ENCODE measurements around the gene EME1. TPM values are rescaled to one million over a fixed set of nuclear protein-coding genes. Genes with fewer than 3 reads are reported as not detected.

Gene EME1
- total RNA-seq, 1 donor, result 4.7 TPM

- H3K4me3 ChIP-seq (ENCODE audit: low read depth, low read length), result no peak overlapping the region
- DNase-seq (ENCODE audit: low read depth), result peak; percentile 7
- TF ChIP-seq, protein P1, sequence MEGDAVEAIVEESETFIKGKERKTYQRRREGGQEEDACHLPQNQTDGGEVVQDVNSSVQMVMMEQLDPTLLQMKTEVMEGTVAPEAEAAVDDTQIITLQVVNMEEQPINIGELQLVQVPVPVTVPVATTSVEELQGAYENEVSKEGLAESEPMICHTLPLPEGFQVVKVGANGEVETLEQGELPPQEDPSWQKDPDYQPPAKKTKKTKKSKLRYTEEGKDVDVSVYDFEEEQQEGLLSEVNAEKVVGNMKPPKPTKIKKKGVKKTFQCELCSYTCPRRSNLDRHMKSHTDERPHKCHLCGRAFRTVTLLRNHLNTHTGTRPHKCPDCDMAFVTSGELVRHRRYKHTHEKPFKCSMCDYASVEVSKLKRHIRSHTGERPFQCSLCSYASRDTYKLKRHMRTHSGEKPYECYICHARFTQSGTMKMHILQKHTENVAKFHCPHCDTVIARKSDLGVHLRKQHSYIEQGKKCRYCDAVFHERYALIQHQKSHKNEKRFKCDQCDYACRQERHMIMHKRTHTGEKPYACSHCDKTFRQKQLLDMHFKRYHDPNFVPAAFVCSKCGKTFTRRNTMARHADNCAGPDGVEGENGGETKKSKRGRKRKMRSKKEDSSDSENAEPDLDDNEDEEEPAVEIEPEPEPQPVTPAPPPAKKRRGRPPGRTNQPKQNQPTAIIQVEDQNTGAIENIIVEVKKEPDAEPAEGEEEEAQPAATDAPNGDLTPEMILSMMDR (IDR thresholded peaks at IDR 0.05; ENCODE audit: insufficient read depth, low read depth, low read length), result no peak
Observed at GRCh38 chr17:50381920-50382319, 8.9 kb downstream of the EME1 start.

DNA sequence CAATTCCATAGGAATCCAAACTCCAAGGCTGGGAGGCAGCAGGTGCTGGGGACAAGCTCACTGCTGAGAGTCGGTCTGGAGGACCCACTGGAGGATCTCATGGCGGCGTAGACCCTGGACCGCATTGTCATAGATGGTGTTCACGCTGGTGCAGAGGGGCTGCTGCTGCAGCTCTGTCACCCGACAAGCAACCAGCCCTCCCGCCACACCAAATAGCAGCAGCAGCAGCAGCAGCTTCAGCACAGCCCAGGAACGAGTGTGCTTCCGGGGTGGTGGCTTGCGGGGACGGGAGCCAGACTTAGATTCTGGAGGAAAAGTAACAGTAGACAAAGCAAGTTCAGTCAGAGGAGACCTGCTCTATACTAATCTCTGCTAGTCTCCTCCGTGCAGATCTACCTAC lies 9.9 kb downstream of the EME1 start:
- DNase-seq (ENCODE audit: low read depth), result no peak
- TF ChIP-seq, protein P1 (IDR thresholded peaks at IDR 0.05; ENCODE audit: insufficient read depth, low read depth, low read length), result no peak
- H3K4me3 ChIP-seq (ENCODE audit: low read depth, low read length), result no peak overlapping the region

- DNase-seq (ENCODE audit: low read depth), result no peak
- TF ChIP-seq, protein P1 (IDR thresholded peaks at IDR 0.05; ENCODE audit: insufficient read depth, low read depth, low read length), result no peak
- H3K4me3 ChIP-seq (ENCODE audit: low read depth, low read length), result no peak overlapping the region
Observed at GRCh38 chr17:50386510-50386909, 13.5 kb downstream of the EME1 start.

DNA sequence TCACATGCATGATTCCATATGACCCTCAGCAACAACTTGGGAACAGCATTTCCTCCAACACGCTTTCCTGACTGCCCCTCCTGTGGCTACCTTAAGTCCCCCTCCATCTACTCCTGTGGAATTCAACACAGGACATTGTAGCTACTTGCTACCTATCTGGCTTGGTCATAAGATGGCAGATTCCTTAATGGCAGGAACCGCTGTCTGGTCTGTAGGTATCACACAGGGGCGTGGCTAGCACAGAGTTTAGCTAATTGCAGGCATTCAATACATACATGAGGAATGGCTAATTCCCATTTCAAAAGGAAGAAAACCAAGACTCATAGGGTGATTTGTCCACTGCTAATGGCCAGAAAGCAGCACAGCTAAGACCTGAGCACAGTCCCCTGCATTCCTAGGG lies 15.7 kb downstream of the EME1 start:
- H3K4me3 ChIP-seq (ENCODE audit: low read depth, low read length), result no peak overlapping the region
- no peak for DNase-seq (ENCODE audit: low read depth)
- TF ChIP-seq, protein P1 (IDR thresholded peaks at IDR 0.05; ENCODE audit: insufficient read depth, low read depth, low read length), result no peak

DNA sequence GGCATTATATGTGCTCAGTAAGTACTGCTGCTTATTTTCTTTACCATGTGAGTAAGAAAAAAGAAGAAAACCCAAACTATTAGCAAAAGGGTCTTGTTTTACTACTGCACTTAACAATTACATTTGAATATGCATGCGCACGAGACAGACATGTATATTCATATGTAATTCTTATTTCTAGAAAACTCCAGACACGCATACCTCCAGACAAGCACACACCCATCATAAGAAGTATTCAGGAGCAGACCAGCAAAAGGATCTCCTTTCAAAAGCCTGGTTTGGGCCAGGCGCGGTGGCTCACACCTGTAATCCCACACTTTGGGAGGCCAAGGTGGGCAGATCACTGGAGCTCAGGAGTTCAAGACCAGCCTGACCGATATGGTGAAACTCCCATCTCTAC lies 16.5 kb downstream of the EME1 start:
- TF ChIP-seq, protein P1 (IDR thresholded peaks at IDR 0.05; ENCODE audit: insufficient read depth, low read depth, low read length), result no peak
- DNase-seq (ENCODE audit: low read depth), result no peak
- no peak overlapping the region for H3K4me3 ChIP-seq (ENCODE audit: low read depth, low read length)

DNA sequence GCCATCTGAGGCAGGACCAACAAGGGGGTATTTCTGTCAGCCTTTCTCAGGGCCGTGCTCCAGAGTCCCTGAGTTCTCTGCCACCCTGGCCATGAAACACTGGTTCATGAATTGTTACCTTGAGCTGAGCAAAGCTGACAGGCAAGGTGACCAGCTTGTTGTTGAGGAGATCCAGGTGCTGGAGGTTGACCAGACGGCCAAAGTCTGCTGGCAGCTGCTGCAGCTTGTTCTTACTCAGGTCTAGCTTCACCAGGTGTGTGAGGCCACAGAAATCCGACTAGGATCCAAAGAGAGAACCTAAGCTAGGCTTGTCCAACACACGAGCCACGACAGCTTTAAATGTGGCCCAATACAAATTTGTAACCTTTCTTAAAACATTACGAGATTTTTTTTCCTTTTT lies 19.6 kb downstream of the EME1 start:
- TF ChIP-seq, protein P1 (IDR thresholded peaks at IDR 0.05; ENCODE audit: insufficient read depth, low read depth, low read length), result no peak
- DNase-seq (ENCODE audit: low read depth), result no peak
- H3K4me3 ChIP-seq (ENCODE audit: low read depth, low read length), result no peak overlapping the region

DNA sequence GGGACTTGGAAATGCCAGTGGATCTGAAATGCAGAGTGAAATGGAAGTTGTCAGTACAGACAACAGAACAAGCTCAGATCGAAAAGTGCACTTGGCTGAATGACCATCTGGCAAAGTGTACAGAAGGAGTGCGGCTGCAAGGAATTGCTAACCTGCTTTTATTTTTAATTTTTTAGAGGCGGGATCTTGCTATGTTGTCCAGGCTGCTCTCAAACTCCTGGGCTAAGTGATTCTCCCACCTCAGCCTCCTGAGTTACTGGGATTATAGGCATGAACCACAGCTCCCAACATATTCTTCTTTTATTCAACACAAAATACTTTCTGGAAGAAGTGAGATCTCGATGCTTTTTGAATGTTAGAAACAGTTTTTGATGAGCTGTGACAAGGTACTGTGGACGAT lies 20.7 kb downstream of the EME1 start:
- TF ChIP-seq, protein P1 (IDR thresholded peaks at IDR 0.05; ENCODE audit: insufficient read depth, low read depth, low read length), result no peak
- H3K4me3 ChIP-seq (ENCODE audit: low read depth, low read length), result no peak overlapping the region
- no peak for DNase-seq (ENCODE audit: low read depth)

All from fibroblast of villous mesenchyme (primary cell).